GM21737 (cell line): ENCODE measurements around the gene RMDN2.

Experiments
- ATAC-seq: cut with Tn5 transposase; IDR thresholded peaks from one replicate; pipeline ENCODE4 v1.9.1; 2021; ENCODE audit warnings: mild to moderate bottlenecking, moderate library complexity; ENCODE audit not compliant: unreplicated experiment

The RMDN2 gene

GRCh38 chr2:37897511-37897910 is 27.6 kb upstream of the RMDN2 start:
- ATAC-seq: no peak

GRCh38 chr2:37898448-37898847 is 26.6 kb upstream of the RMDN2 start:
- ATAC-seq: no peak

GRCh38 chr2:37902991-37903390 is 22.1 kb upstream of the RMDN2 start:
- ATAC-seq: no peak

GRCh38 chr2:37904425-37904824 is 20.7 kb upstream of the RMDN2 start:
- no peak for ATAC-seq

GRCh38 chr2:37904993-37905392 is 20.1 kb upstream of the RMDN2 start:
- ATAC-seq: no peak

- ATAC-seq: no peak
Measured at GRCh38 chr2:37906131-37906530, 19.0 kb upstream of the RMDN2 start.

GRCh38 chr2:37907501-37908225 is 17.4 kb upstream of the RMDN2 start:
- ATAC-seq: no peak

- ATAC-seq: no peak
Measured at GRCh38 chr2:37911296-37911873, 13.7 kb upstream of the RMDN2 start.

GRCh38 chr2:37912056-37912455 is 13.0 kb upstream of the RMDN2 start:
- ATAC-seq: no peak

- ATAC-seq: no peak
Measured at GRCh38 chr2:37912616-37913015, 12.5 kb upstream of the RMDN2 start.

- no peak for ATAC-seq
Measured at GRCh38 chr2:37914340-37914739, 10.7 kb upstream of the RMDN2 start.

- no peak for ATAC-seq
Measured at GRCh38 chr2:37915773-37916172, 9.3 kb upstream of the RMDN2 start.

- no peak for ATAC-seq
Measured at GRCh38 chr2:37916512-37917082, 8.5 kb upstream of the RMDN2 start.

GRCh38 chr2:37917281-37918228 is 7.5 kb upstream of the RMDN2 start:
- no peak for ATAC-seq

GRCh38 chr2:37918742-37919186 is 6.3 kb upstream of the RMDN2 start:
- ATAC-seq: no peak

- no peak for ATAC-seq
Measured at GRCh38 chr2:37919631-37920032, 5.5 kb upstream of the RMDN2 start.

GRCh38 chr2:37920570-37920969 is 4.5 kb upstream of the RMDN2 start:
- ATAC-seq: no peak

- ATAC-seq: no peak
Measured at GRCh38 chr2:37921781-37922180, 3.3 kb upstream of the RMDN2 start.

- no peak for ATAC-seq
Measured at GRCh38 chr2:37923308-37924055, 1.6 kb upstream of the RMDN2 start.

- ATAC-seq: no peak
Measured at GRCh38 chr2:37926635-37927034, 1.5 kb downstream of the RMDN2 start.

GRCh38 chr2:37928377-37928776 is 3.3 kb downstream of the RMDN2 start:
- ATAC-seq: no peak
